ENCODE measurements around the gene VAT1L. TPM values are rescaled to one million over a fixed set of nuclear protein-coding genes. Genes with fewer than 3 reads are reported as not detected.

The VAT1L gene
- total RNA-seq, 2 donors from 2014 or later = 0.53 to 4.1 TPM

DNA sequence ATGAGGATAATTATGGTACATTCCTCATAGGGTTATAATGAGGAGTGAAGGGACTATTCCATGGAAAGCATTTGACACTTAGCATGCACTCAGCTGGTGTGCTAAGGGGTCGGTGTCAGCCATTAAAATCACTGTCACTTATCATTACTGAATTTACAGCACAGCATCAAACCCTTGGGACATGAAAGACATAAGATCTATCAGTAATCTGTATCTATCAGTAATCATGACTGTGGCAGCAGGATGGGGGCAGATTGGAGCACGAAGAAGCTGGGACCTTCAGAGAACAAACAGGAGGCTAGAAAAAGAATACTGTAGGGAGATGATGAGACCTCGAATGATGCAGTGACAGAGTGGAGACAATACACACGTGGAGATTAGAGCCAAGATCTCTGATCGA lies 160.5 kb downstream of the VAT1L start:
- Histone ChIP-seq H3K9ac (ENCODE audit: extremely low read depth, low read length, poor library complexity, severe bottlenecking) (no peak overlapping the region), H3K36me3 (ENCODE audit: control insufficient read depth, insufficient read depth, low read length) (no peaks in the 10 kb centered on the region), H3K27me3 (ENCODE audit: control insufficient read depth, insufficient read depth, low read length, poor library complexity, severe bottlenecking) (no peaks in the 10 kb centered on the region), H3K27ac (ENCODE audit: low read depth, low read length) (no peak overlapping the region), H3K9me3 (ENCODE audit: control insufficient read depth, low read length) (no peaks in the 10 kb centered on the region), H3K4me3 (ENCODE audit: low read length) (no peak overlapping the region), H3K4me1 (ENCODE audit: control insufficient read depth, insufficient read depth, low read length) (peaks cover 9% of the 10 kb centered on the region)
- H3K27ac Mint-ChIP-seq = no peak overlapping the region
- TF ChIP-seq, protein P1, sequence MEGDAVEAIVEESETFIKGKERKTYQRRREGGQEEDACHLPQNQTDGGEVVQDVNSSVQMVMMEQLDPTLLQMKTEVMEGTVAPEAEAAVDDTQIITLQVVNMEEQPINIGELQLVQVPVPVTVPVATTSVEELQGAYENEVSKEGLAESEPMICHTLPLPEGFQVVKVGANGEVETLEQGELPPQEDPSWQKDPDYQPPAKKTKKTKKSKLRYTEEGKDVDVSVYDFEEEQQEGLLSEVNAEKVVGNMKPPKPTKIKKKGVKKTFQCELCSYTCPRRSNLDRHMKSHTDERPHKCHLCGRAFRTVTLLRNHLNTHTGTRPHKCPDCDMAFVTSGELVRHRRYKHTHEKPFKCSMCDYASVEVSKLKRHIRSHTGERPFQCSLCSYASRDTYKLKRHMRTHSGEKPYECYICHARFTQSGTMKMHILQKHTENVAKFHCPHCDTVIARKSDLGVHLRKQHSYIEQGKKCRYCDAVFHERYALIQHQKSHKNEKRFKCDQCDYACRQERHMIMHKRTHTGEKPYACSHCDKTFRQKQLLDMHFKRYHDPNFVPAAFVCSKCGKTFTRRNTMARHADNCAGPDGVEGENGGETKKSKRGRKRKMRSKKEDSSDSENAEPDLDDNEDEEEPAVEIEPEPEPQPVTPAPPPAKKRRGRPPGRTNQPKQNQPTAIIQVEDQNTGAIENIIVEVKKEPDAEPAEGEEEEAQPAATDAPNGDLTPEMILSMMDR (conservative IDR thresholded peaks at IDR 0.05) = no peak
- WGBS, 2 experiments (ENCODE audit: insufficient coverage in 1 of 2, insufficient read length in 1 of 2) = 75 to 81% methylated on average over 3 to 5 of the region's 5 CpGs
- H3K27me3 Mint-ChIP-seq (ENCODE audit: insufficient read depth) = peaks cover 4% of the 10 kb centered on the region
- DNase-seq = no peak
- H3K4me3 Mint-ChIP-seq = no peak overlapping the region
- no peaks in the 10 kb centered on the region for H3K9me3 Mint-ChIP-seq
- H3K36me3 Mint-ChIP-seq (ENCODE audit: low read depth) = no peaks in the 10 kb centered on the region
- peaks cover 24% of the 10 kb centered on the region for H3K4me1 Mint-ChIP-seq

DNA sequence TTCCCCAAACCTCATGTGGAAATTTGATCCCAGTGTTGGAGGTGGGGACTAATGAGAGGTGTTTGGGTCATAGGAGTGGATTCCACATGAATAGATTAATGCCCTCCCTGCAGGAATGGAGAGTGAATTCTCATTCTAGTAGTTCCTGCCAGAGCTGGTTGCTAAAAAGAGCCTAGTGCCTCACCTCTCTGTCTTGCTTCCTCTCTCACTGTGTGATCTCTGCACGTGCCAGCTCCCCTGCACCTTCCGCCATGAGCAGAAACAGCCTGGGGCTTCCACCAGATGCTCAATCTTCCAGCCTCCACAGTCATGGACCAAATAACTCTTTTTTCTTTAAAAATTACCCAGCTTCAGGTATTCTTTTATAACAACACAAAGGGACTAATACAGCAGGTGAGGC lies 161.1 kb downstream of the VAT1L start:
- peaks cover 2% of the 10 kb centered on the region for H3K27me3 Mint-ChIP-seq (ENCODE audit: insufficient read depth)
- no peak overlapping the region for H3K27ac Mint-ChIP-seq

DNA sequence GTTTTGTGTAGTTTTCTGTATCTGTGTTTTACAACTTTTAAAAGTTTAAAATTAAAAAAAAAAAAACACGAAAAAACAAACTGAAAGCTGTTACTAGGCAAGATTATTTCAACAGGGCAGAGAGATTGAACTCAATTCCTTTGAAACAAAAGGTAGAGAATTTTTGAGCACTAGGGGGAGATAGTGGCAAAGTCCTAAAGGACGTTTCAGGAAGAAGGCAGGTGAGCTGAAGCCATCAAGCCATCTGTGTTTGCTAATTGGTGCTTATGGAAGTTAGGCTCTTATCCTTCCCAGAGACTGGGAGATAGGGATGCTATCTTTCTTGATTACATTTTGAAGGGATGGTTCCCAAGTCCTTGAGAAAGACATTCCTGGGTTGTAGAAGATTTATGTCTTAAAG lies 163.4 kb downstream of the VAT1L start:
- Histone ChIP-seq H3K4me1 (ENCODE audit: control insufficient read depth, insufficient read depth, low read length) (peaks cover 6% of the 10 kb centered on the region), H3K27ac (ENCODE audit: low read depth, low read length) (no peak overlapping the region), H3K9ac (ENCODE audit: extremely low read depth, low read length, poor library complexity, severe bottlenecking) (no peak overlapping the region), H3K9me3 (ENCODE audit: control insufficient read depth, low read length) (no peaks in the 10 kb centered on the region), H3K36me3 (ENCODE audit: control insufficient read depth, insufficient read depth, low read length) (no peaks in the 10 kb centered on the region), H3K4me3 (ENCODE audit: low read length) (no peak overlapping the region), H3K27me3 (ENCODE audit: control insufficient read depth, insufficient read depth, low read length, poor library complexity, severe bottlenecking) (no peaks in the 10 kb centered on the region)
- no peaks in the 10 kb centered on the region for H3K9me3 Mint-ChIP-seq
- no peak overlapping the region for H3K27ac Mint-ChIP-seq
- DNase-seq = peak; percentile 67
- H3K4me1 Mint-ChIP-seq = peaks cover 23% of the 10 kb centered on the region
- no peaks in the 10 kb centered on the region for H3K36me3 Mint-ChIP-seq (ENCODE audit: low read depth)
- TF ChIP-seq, protein P1 (conservative IDR thresholded peaks at IDR 0.05) = peak; percentile 82
- 27 to 37% methylated on average over 2 of the region's 2 CpGs for WGBS, 2 experiments (ENCODE audit: insufficient coverage in 1 of 2, insufficient read length in 1 of 2)
- no peak overlapping the region for H3K4me3 Mint-ChIP-seq
- H3K27me3 Mint-ChIP-seq (ENCODE audit: insufficient read depth) = peaks cover 2% of the 10 kb centered on the region

More for the DNA sequence above, 161.1 kb downstream of the VAT1L start:
- H3K27me3 ChIP-seq (ENCODE audit: control insufficient read depth, insufficient read depth, low read length, poor library complexity, severe bottlenecking) = no peaks in the 10 kb centered on the region
- DNase-seq = no peak
- TF ChIP-seq, protein P1 (conservative IDR thresholded peaks at IDR 0.05) = no peak
- Mint-ChIP-seq H3K36me3 (ENCODE audit: low read depth) (no peaks in the 10 kb centered on the region), H3K9me3 (no peaks in the 10 kb centered on the region), H3K4me3 (no peak overlapping the region), H3K4me1 (peaks cover 24% of the 10 kb centered on the region)
- no peaks in the 10 kb centered on the region for H3K9me3 ChIP-seq (ENCODE audit: control insufficient read depth, low read length)
- H3K4me3 ChIP-seq (ENCODE audit: low read length) = no peak overlapping the region
- peaks cover 9% of the 10 kb centered on the region for H3K4me1 ChIP-seq (ENCODE audit: control insufficient read depth, insufficient read depth, low read length)
- no peaks in the 10 kb centered on the region for H3K36me3 ChIP-seq (ENCODE audit: control insufficient read depth, insufficient read depth, low read length)
- no peak overlapping the region for H3K27ac ChIP-seq (ENCODE audit: low read depth, low read length)
- H3K9ac ChIP-seq (ENCODE audit: extremely low read depth, low read length, poor library complexity, severe bottlenecking) = no peak overlapping the region
- WGBS, 2 experiments (ENCODE audit: insufficient coverage in 1 of 2, insufficient read length in 1 of 2) = 95% methylated on average over 2 of the region's 2 CpGs; no CpG with 5 or more reads in 1 of the 2 experiments

All from endodermal cell (in vitro differentiated cells).